Tibial nerve (tissue), 4 donors: Measurements from ENCODE around the gene KDM2B. TPM values are rescaled to one million over a fixed set of nuclear protein-coding genes. Genes with fewer than 3 reads are reported as not detected.

Experiments used
- DNase-seq, 2 donors: peaks; one replicate each; pipeline ENCODE4 v3.0.0-alpha.2; 2019; ENCODE audit warnings: low spot score in 2 of 2
- H3K27ac ChIP-seq, 4 donors: fragments of 200-600 bp; sonication (generic) in 3 of 4; one replicate each; pipeline ENCODE4 v1.5.1; 2017 to 2019; ENCODE audit warnings: mild to moderate bottlenecking in 1 of 4
- H3K27me3 ChIP-seq, 2 donors: fragments of 200-600 bp; sonication (generic) in 1 of 2; one replicate each; pipeline versions ENCODE4 v1.5.1 to v1.6.0; 2017 to 2019
- H3K36me3 ChIP-seq, 3 donors: fragments of 200-600 bp; sonication (generic); one replicate each; pipeline ENCODE4 v1.5.1; 2018 to 2019
- H3K4me1 ChIP-seq, 4 donors: fragments of 200-600 bp; sonication (generic) in 3 of 4; one replicate each; pipeline ENCODE4 v1.5.1; 2017 to 2019
- H3K4me3 ChIP-seq, 4 donors: fragments of 200-600 bp; sonication (generic) in 3 of 4; one replicate each; pipeline ENCODE4 v1.5.1; 2017 to 2019; ENCODE audit warnings: mild to moderate bottlenecking in 1 of 4, moderate library complexity in 1 of 4
- H3K9me3 ChIP-seq, 4 donors: fragments of 200-600 bp; sonication (generic) in 3 of 4; one replicate each; pipeline ENCODE4 v1.5.1; 2017 to 2019
- CTCF ChIP-seq, 5 experiments: fragments of 200-600 bp in 3 of 5; fragments of 450-650 bp in 2 of 5; sonication (generic) in 3 of 5; IDR thresholded peaks; one replicate each; pipeline ENCODE4 v1.5.1; 2016 to 2019; ENCODE audit warnings: antibody characterized with exemption in 5 of 5, mild to moderate bottlenecking in 3 of 5, moderate library complexity in 2 of 5
- EP300 ChIP-seq, 2 donors: sonication (generic); formaldehyde crosslinking; IDR thresholded peaks; one replicate each; pipeline ENCODE4 v1.6.1; 2017; ENCODE audit warnings: antibody characterized with exemption in 2 of 2, mild to moderate bottlenecking in 1 of 2
- POLR2A ChIP-seq, 2 donors: fragments of 450-650 bp; IDR thresholded peaks; one replicate each; pipeline ENCODE4 v1.6.1; 2017; ENCODE audit warnings: antibody characterized with exemption in 2 of 2, mild to moderate bottlenecking in 2 of 2, moderate library complexity in 2 of 2
- WGBS, 2 donors: methylation state at CpG; one replicate each; pipeline ENCODE4 v1.1.5; 2018; 5-methylcytosine and 5-hydroxymethylcytosine counted together
- total RNA-seq, 4 donors: library from RNA; depleted of rRNA; stranded (reverse); fragments of >200 nt; gene quantifications; one replicate each; pipeline ENCODE4 v1.1.0, GENCODE V29; 2016

The KDM2B gene
- total RNA-seq, 4 donors from 2014 or later: 15.5 to 32.2 (median 20.8) TPM

- DNase-seq: no peak
- H3K36me3 ChIP-seq: peaks cover 0 to 57% (median 6%) of the 10 kb centered on the region in 3 donors
- H3K4me3 ChIP-seq: no peak overlapping the region
- peaks cover 0 to 25% (median 0%) of the 10 kb centered on the region in 4 donors for H3K4me1 ChIP-seq
- WGBS, 2 donors: 82% methylated on average over 4 of the region's 4 CpGs
- TF ChIP-seq EP300 (IDR thresholded peaks at IDR 0.05) (no peak), CTCF (IDR thresholded peaks at IDR 0.05) (no peak), POLR2A (IDR thresholded peaks at IDR 0.05) (no peak)
- no peaks in the 10 kb centered on the region for H3K9me3 ChIP-seq
- H3K27ac ChIP-seq: no peak overlapping the region
- no peaks in the 10 kb centered on the region for H3K27me3 ChIP-seq
These were observed 136.0 kb downstream of the KDM2B start for GRCh38 chr12:121444842-121445202.

GRCh38 chr12:121443911-121444841 is 136.6 kb downstream of the KDM2B start:
- 80 to 81% methylated on average over 45 of the region's 45 CpGs for WGBS, 2 donors
- peaks cover 0 to 61% (median 6%) of the 10 kb centered on the region in 3 donors for H3K36me3 ChIP-seq
- H3K4me1 ChIP-seq: peaks cover 0 to 25% (median 0%) of the 10 kb centered on the region in 4 donors
- H3K27me3 ChIP-seq: no peaks in the 10 kb centered on the region
- TF ChIP-seq POLR2A (IDR thresholded peaks at IDR 0.05) (no peak), CTCF (IDR thresholded peaks at IDR 0.05) (no peak), EP300 (IDR thresholded peaks at IDR 0.05) (no peak)
- no peak for DNase-seq
- peak overlapping the region in 1 of 4 donors; percentile 14 for H3K27ac ChIP-seq
- H3K4me3 ChIP-seq: no peak overlapping the region
- H3K9me3 ChIP-seq: no peaks in the 10 kb centered on the region

- WGBS, 2 donors: 38 to 57% methylated on average over 15 to 16 of the region's 20 CpGs
These were observed 137.5 kb downstream of the KDM2B start for GRCh38 chr12:121443193-121443870.

GRCh38 chr12:121442028-121442948 is 138.5 kb downstream of the KDM2B start:
- H3K27me3 ChIP-seq: no peaks in the 10 kb centered on the region
- no peak for TF ChIP-seq CTCF (IDR thresholded peaks at IDR 0.05)
- TF ChIP-seq POLR2A (IDR thresholded peaks at IDR 0.05): no peak
- TF ChIP-seq EP300 (IDR thresholded peaks at IDR 0.05): no peak
- H3K27ac ChIP-seq: no peak overlapping the region
- WGBS, 2 donors: 94 to 96% methylated on average over 49 to 56 of the region's 68 CpGs
- H3K9me3 ChIP-seq: no peaks in the 10 kb centered on the region
- peaks cover 0 to 79% (median 9%) of the 10 kb centered on the region in 3 donors for H3K36me3 ChIP-seq
- DNase-seq: no peak
- H3K4me1 ChIP-seq: peaks cover 0 to 18% (median 0%) of the 10 kb centered on the region in 4 donors
- H3K4me3 ChIP-seq: no peak overlapping the region

More at GRCh38 chr12:121443193-121443870, 137.5 kb downstream of the KDM2B start:
- TF ChIP-seq EP300 (IDR thresholded peaks at IDR 0.05): peak in 1 of 2 donors; percentile 30
- TF ChIP-seq CTCF (IDR thresholded peaks at IDR 0.05): peak; percentile 77 to 84 (median 84)
- TF ChIP-seq POLR2A (IDR thresholded peaks at IDR 0.05): no peak
- peak; percentile 66 to 80 for DNase-seq
- peak overlapping the region in 1 of 4 donors; percentile 14 for H3K27ac ChIP-seq
- H3K4me1 ChIP-seq: peaks cover 0 to 25% (median 0%) of the 10 kb centered on the region in 4 donors
- no peaks in the 10 kb centered on the region for H3K27me3 ChIP-seq
- H3K36me3 ChIP-seq: peaks cover 0 to 68% (median 6%) of the 10 kb centered on the region in 3 donors
- no peaks in the 10 kb centered on the region for H3K9me3 ChIP-seq
- H3K4me3 ChIP-seq: no peak overlapping the region
